NCI-H524 (cell line): Measurements from ENCODE around the gene MRRF.

Experiments
- DNase-seq, 2 experiments: peaks; one replicate each; lab custom pipeline; 2025; lab: John Stamatoyannopoulos, UW

The MRRF gene, protein sequence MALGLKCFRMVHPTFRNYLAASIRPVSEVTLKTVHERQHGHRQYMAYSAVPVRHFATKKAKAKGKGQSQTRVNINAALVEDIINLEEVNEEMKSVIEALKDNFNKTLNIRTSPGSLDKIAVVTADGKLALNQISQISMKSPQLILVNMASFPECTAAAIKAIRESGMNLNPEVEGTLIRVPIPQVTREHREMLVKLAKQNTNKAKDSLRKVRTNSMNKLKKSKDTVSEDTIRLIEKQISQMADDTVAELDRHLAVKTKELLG

DNA sequence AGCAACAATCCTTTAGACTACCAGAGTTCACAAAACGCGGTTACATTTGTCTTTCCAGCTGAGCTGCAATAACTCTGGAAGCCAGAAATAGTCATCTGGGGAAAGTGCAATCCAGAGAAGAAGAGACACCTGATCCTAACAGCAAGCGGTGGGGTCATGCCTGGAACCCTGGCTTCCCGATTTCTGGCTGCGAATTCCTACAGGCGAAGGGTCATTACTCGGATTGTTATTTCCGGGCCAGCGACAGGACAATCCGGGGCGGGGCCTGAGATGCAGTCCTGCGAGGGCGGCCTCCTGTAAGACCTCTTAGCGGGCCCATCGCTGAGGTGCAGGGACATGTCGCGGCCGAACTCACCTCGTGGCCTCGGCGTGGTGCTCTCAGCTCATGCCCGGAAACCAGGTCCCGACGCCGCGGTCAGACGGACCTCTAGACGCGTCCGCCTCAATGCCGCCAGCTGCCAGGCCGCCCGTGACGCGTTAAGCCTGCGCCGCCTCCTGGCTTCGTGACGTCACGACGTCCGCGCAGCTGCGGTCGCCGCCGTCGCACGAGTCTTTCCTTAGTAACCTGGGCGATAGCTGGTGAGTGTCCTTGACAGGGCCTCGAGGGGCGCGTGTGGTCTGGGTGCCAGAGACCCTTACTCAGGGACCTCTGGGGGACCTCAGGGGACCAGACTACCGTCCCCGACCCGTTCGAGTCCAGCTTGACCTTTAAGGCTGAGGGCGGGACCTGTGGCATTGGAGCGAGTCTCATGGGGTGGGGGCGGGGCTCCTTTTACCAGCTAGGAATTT is at the start of gene MRRF, which contains the start of gene RBM18:
TSS of gene MRRF (plus strand) at position 523 of the 789 bp plus-strand sequence. CDS start 6,010 bp downstream, outside the sequence.
TSS of gene RBM18 (minus strand) at position 481 of the 789 bp plus-strand sequence. CDS start 3,348 bp downstream, outside the sequence.
- peak; percentile 85 to 90 for DNase-seq

DNA sequence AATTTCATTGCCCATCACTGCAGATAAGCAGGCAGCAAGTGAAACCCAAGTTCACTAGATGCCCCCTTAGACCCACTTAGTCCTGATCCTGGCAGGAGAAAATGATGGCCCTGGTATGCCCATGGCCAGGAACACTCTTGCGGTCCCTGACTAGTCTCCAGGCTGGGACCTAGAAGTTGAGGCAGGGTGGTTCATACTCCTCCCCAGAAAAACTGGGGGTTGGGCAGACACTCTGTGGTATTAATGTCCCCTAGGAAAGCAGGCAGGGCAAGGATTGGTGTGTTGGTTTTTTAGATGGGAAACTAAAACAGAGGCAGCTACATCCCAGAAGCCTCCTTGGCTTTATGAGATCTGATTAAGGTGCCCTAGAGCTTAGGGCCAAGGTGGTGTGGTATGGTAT is 49.0 kb upstream of the MRRF start:
- DNase-seq, result no peak

DNA sequence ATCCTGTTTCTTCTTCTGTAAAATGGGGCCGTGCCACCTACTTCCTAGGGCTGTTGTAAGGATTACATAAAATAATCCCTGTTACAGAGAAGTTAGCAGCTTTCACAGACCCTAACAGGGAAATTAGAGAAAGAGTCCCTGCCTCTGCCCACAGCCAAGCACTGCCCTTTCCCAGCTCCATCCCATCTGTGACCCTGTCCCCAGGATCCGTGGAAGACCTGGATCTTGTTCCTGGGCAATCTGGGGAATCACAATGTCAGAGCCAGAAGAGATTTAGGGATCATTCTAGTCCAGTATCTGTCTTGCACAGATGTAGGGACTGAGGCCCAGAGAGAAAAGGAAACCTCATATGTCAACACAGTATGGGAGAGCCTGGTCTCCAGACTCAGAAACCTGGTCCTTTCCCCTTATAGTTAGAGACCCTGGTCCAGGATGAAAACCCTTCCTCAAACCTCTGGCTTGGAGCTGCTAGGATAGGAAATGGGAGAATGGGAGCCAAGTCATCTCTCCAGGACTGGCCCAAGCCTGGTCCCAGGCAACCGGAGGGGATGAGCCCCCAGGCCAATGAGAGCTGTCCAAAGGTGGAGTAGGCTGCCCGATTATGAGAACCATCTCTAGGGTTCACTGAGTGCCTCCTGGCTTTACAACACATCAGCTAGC is 48.4 kb upstream of the MRRF start:
- no peak for DNase-seq

DNA sequence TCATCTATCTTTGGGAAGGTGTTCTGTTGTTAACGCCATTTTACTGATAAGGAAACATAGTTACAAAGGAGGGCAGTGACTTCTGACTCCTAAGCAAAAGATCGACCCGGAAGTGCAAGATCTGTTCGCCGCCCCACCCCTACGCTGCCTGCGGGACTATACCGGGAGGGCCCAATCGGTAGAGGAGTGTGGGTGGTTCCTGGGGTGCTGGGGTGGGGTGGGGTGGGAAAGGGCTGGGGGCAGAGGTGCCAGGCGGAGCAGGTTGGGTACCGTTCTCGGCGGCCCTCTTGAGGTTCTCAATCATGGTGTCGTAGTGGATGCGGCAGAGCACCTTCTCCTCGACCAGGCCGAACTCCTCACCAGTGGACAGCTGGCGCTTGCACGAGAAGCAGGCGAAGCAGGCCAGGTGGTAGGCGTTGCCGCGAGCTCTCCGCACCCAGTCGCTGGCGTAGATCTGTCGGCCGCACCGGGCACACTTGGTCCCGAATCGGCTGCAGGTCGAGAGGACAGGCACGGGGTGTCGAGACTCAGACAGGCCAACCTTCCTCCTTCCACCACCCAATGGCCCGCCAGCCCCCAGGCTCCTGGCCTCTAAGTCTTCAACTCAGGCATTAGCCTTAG is 47.8 kb upstream of the MRRF start:
- DNase-seq, result no peak

DNA sequence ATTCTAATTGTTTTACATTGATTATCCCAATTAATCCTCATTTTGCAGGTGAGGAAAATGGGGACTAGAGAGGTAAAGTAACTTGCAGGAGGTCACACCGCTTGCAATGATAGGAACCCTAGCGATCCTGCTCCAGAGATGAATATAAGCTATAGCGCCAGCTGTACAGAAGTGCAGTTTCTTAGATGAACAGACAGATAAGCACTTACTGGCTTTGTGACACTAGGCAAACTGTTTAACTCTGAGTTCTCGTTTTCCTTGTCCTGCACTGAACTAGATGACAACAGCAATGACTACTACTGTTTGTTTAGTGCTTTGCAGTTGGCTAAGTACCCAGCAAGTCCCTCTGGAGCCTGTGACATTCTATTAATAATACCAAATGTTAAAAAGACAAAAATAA is 47.0 kb upstream of the MRRF start:
- peak in 1 of 2 experiments; percentile 23 for DNase-seq

DNA sequence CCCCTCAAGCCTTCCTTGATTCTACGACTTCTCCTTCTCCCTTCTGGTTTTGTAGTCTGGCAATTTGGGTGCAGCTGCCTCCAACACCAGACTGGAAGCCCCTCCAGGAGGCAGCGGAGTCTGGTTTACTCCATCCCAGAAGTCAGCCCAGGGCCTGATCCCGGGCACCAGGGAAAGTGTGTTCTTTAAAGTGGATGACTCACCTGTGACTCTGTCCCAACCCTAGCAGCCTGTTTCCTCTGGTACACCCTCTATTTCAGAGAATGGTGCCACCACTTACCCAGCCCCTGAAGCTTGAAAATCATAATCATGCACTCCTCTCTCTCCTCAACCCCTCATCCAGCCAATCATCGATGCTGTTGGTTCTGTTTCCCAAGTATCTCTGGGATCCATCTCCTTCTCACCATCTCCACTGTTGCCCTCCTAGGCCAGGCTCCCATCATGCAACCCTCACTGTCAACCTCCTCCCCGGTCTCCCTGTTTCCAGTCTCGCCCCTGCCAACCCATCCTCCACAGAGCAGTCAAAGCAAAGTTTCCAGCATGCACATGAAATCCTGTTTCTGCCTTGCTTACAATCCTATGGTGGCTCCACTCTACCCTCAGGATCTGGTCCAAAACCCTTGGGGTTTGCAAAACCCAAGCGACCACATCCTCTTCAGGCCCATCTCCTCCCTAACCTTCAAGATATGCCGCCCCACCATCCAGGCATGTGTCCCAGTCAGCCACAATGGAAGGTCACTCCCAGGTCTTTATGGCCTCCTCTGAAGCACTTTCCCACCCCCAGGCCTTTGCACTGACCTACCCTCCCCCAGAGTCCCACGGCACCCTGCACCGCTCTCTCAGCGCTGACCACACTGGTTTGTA is 46.4 kb upstream of the MRRF start:
- no peak for DNase-seq

DNA sequence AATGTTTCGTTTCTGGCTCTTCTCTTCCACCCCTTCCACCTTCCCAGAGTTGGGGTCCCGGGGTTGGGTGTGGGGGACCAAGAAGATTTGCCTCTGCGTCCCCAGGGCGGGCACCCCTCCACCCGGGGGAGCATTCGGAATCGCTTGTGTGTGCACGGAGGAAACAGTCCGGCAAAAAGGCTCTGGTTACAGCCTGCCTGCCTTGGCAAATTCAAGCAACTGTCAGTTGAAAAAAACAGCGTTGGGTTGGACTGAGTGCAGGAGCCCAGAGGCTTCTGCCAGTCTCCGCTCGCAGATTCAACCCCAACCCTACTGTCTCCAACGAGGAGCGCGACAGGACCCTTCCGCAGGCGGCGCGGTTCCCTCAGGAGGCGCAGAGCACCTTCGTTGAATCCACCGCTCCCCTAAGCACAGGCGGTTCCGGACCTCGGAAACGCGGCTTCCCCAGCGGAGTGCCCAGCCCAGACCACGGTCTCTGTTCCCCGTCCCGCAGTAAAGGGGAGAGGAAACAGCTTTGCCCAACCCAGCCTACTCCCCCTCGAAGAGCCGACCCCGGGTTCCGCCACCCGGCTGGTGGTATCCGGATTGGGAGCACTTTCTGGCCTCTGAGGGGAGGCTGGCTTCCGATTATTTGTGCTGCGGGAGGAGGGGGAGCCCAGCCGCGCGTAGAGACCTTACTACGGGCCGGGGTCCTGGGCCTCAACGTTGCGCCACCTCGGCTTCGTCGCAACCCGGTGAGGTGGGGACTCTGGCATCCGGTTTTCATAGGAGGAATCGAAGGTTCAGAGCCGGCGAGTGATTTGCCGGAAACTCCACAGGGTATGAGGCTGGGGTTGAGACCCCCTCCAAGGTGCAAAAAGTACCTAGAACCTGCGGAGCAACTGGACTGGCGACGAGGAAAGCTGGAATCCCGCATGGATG is 45.5 kb upstream of the MRRF start:
- no peak for DNase-seq

DNA sequence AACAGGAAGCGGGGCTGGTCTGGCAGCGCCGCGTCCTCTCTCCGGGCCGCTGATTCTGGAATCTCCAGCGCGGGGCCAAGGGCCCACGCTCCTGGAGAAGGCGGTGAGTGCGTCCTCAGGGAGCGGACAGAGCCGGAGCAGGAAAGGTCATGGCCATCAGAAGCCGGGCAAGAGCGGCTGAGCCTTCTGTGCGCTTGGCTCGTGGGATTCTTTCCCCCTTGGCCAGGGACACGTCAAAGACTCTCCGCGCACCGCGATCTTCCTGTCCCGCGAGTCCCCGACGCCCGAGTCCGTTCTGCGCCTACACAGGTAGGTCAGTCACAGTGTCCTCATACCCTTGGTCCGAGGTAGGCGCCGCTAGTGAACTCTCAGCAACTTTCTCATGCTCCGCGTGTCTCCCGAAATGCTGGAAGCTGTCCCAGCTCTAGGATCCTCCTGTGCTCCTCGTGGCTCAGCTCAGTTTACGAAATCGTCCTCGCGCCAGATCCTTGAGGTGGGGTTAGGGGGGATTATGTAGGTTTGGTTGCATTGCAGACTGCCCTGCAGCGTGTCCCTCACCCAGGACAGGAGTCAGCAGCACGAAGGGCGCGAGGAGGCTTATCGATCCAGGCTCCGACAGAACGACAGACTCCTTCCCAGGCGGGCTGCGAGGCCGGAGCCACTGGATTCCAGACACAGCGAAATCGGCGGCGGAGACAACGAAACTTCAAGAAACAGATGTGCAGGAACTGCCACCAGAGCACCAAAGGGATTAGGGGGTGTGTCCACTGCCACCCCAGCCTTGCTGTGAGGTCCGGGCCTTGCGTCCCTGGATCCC is 44.6 kb upstream of the MRRF start:
- no peak for DNase-seq

DNA sequence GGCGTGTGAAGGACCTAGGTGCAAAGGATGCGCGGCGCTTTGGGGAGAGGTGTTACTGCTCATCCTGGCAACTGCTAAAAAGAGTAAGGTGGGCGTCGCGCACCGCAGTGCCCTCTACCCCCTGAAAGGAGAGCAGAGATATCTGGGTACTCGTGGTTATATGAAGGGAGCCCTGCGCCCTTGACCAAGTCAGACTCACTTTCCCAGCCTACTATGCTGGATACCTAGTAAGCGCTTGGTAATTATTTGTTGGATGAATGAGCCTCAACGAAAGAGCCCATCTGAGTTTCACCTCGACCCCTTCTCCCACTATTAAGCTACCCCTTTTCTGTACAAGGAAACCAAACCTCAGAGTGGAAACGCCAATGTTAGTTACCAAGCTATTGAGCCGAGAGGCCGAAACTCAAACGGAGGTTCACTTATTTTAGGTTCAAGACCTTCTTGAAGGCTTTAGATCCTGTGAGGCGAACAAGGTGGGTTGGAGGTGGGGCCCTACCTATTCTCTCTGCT is 44.0 kb upstream of the MRRF start:
- no peak for DNase-seq

DNA sequence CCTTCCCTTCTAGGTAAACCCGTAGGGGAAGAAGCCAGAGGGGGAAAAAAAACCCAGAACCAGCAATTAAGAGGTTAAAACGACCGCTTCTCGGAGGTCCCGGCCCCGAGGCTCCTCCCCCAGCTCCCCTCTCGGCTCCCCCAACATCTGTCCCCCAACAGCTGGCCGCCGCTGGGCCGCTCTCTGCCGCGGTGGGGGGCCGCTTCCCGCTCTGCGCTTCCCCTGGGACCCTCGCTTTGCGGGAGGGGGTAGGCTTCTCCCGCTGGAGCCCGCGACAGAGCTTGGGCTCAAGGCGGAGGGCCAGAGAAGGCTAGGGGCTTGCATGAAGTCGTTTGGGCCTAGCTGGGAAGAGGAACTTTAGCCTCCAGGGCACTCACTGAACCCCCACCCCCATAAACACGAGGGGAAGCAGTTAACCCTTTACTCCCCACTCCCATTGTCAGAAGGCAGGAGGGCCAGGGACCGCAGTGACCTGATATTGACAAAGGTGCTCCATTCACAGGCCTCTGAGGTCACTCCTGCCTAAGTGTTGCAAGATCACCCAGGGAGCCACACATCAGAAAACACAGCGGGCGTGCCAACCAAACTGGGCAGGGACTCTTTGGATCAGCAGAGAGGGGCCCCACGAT is 43.4 kb upstream of the MRRF start:
- no peak for DNase-seq

DNA sequence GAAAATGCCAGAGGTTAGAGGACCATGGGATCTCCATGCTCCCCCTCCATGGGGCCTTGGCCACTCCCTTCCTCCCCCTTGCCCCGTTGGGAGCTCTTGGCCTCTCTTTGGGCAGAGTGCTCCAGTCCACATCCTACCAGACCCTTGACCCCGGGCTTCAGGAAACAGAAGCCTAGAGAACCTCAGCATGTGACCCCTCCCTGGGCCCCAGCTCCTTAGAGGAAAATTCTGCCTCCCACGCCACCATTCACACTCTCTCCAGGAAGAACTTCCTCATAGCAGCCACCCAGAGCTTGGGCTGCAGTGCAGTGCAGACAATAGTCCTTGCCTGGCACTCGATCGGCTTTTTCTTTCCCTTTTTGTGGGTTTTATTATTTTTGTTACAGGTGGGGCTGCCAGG is 41.9 kb upstream of the MRRF start:
- no peak for DNase-seq

DNA sequence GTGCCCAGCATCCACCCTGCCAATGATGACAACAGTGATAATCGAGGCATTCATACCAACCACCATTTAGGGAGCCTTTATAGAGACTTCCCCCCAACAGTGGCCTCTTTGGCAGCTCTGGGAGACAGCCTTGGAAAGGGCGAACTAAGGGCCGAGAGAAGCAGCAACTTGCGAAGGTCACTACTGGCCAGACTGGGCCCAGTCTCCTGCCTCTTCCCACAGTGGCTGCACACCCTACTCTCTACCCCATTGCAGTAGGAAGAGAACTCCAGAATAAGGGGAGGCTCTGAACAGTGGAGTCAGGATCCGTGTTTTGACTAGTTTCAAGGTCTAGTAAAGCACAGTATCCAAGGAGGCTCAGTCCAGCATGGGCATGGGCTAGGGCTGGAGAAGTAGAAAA is 41.2 kb upstream of the MRRF start:
- DNase-seq, result no peak

DNA sequence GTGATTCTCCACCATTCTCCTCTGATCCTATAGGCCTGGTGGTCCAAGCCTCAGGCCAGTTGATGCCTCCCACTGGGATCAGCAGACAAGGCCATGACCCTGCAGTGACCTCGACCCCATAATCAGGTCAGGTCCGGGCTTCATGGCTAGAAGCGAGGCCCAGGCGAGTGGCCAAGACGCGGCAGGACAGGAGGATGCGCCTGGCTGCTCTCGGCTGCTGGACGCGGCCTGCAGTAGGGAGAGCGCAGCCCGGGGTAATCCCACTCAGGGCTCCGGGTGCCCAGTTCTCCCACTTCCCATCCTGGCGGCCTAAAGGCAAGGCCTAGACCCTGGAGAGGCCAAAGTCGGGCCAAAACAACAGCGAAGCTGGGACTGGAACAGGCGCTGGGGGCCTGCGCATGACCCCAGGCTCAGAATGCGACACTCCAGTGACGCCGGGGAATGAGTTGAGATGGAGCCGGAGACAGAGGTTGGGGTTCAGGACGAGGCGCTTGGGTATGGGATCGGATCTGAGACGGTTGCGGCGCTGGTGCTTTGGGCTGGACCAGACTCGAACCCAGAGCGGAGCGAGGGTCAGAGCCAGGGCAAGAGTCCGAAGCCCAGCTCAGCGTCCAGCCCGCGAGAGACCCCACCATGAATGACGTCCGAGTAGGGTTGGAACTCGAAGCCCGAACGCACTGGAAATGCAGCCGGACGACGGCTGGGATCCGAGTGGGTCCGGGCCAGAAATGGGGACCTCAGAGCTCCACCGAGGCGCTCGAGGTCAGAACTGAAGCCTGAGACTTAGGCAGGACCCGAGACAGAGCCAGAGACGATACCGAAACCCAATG is 39.2 kb upstream of the MRRF start:
- no peak for DNase-seq

DNA sequence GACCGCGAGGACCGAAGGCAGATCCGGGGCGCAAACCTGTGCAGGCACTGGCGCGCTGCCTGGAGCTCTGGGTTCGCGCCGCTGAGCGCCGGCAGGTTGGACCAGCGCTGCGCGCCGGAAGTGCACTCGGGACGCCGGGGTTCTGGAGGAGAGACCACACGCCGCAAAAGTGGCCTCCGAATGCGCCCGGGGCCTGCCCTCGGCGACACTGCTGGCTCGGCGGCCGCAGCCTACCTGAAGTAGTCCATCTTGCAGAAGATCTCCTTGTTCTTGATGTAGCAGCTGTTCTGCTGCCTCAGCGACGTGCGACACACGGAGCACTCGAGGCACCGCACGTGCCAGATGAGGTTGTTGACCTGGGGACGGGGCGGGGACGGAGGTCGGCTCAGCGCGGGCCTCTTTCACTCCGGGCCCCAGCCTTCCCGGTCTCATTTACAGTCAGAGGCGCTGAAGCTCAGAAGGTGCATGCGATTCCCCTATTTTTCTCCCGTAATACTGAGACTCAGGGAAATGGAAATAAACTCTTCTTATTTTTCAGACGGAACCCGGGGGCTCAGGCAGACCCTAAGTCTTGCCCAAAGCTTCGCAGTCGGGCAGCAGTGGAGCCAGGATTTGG is 38.4 kb upstream of the MRRF start:
- DNase-seq, result no peak

DNA sequence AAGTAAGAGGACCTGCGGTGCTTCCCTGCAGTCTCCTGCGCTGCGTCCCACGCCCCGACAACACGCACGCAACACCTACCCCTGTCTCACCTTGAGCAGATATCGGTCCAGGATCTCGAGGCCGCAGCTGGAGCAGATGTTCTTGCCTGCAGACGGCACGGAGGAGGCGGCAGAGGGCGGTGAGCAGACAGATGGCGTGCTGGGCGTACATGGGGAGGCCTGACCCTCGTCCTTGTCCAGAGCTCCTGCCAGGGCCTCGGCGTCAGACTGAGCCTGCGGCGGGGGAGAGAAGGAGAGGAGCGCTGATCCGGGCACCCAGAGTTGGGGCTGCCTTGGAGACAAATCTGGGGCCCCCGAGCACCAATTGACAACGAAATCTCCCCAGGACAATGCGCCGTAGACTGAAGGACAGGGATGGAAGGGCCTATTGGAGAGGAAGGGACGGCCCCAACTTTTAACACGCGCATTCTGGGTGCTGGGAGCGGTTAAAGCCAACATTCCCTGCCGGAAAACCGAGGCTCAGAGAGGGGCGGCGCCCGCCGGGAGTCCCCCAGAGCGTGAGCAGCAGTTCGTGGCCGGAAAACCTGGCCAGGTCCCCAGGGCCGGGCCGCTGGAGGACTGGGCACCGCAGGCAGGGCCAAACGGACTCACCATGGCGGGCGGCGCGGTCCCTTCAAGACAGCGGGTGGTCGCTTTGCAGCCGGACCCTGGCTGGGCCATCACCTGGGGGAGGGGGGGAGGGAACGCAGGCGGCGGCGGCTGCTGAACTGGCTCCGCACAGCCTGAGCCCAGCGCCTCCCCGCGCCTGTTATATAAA is 37.7 kb upstream of the MRRF start:
- DNase-seq, result peak in 1 of 2 experiments; percentile 34

DNA sequence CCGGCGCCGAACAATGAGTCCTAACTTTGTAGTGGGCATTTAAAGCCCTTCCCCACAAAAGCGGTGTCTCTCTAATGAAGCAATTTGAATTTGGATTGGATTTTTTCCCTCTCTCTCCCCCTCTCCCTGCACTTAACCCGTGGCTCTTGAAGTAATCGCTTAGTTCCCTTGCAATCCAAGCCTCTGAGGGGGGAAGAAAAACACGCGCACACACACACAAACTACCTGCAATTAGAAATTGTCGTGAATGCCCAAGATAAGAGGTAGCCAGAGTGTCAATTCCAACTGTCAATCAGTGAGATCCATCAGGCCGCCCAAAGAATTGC is 37.1 kb upstream of the MRRF start:
- DNase-seq, result peak; percentile 20 to 45

DNA sequence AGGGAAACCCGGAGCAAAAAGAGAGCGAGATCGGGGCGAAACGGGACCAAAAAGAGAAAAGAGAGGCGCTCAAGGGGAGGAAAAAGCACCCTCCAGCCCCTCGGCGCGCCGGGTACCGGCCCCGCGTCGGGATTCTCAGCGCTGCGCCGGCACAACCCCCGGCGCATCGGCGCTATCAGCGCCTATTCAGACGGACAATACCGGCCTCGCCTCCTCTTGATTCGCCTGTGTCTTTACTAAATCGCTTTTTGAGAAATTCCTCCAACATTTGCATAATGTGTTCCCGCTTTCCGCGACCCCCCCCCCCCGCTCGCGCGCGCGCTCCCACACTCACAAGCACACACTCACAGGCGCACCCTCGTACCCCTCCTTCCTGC is 36.5 kb upstream of the MRRF start:
- DNase-seq, result no peak
